ENCODE data around the gene KRTAP9-9. TPM values are rescaled to one million over a fixed set of nuclear protein-coding genes. Genes with fewer than 3 reads are reported as not detected.

Gene KRTAP9-9
- total and polyA plus RNA-seq, 9 of the 15 experiments (the other 6 are each of a cell fraction or from before 2014, with no cell fraction given) = not detected

DNA sequence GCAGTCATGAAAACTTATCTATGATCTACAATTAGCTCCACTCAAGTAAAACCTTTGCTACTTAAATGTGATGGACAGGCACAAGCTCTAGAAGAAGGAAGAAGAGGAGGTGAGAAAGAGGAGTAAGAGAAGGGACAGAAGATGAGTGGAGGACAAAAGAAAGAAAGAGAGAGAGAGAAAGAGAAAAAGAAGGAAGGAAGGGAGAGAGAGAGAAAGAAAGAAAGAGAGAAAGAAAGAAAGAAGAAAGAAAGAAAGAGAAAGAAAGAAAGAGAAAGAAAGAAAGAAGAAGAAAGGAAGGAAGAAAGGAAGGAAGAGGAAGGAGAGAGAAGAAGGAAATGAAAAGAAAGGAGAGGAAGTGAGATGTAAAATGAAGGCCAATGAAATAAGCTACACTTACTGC lies 25.1 kb upstream of the KRTAP9-9 start:
- no peaks in the 10 kb centered on the region for H3K4me1 ChIP-seq (replicated peaks in 1 of 2; ENCODE audit: control insufficient read depth in 2 of 2, insufficient read depth in 2 of 2, low read length in 2 of 2)
- H3K9me3 ChIP-seq (replicated peaks; ENCODE audit: control insufficient read depth, insufficient read depth, low read depth, low read length) = no peaks in the 10 kb centered on the region
- no peak for TF ChIP-seq TFAM (CRISPR knock-in tag; conservative IDR thresholded peaks at IDR 0.05)
- TF ChIP-seq, protein P1, sequence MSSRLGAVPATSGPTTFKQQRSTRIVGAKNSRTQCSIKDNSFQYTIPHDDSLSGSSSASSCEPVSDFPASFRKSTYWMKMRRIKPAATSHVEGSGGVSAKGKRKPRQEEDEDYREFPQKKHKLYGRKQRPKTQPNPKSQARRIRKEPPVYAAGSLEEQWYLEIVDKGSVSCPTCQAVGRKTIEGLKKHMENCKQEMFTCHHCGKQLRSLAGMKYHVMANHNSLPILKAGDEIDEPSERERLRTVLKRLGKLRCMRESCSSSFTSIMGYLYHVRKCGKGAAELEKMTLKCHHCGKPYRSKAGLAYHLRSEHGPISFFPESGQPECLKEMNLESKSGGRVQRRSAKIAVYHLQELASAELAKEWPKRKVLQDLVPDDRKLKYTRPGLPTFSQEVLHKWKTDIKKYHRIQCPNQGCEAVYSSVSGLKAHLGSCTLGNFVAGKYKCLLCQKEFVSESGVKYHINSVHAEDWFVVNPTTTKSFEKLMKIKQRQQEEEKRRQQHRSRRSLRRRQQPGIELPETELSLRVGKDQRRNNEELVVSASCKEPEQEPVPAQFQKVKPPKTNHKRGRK (tag; IDR thresholded peaks at IDR 0.05) = peak; percentile 69
- TF ChIP-seq ZNF785 (CRISPR knock-in tag; IDR thresholded peaks at IDR 0.05) = no peak
- no peak for TF ChIP-seq ATF1 (CRISPR knock-in tag; IDR thresholded peaks at IDR 0.05)
- TF ChIP-seq ATF1 (tag; IDR thresholded peaks at IDR 0.05) = no peak
- no peak for TF ChIP-seq CXXC5 (CRISPR knock-in tag; IDR thresholded peaks at IDR 0.05)
- DNase-seq (ENCODE audit: extremely low read depth in 1 of 4, low spot score in 3 of 4) (no peak), ATAC-seq (no peak), FAIRE-seq (no peak)
- BruUV-seq (replicated peaks) = no TSS peak
- no peak overlapping the region for H2AFZ ChIP-seq (ENCODE audit: low read depth, low read length)
- CTCF ChIA-PET (ENCODE audit: low intra/inter-chr PET ratio) = no interaction called here
- H3K4me3 ChIP-seq = no peak overlapping the region
- H3K9me1 ChIP-seq (ENCODE audit: control insufficient read depth, insufficient read depth, low read length) = no peaks in the 10 kb centered on the region
- no peak overlapping the region for H3K27ac ChIP-seq (ENCODE audit: extremely low read depth, low read depth, low read length)
- intact Hi-C loops (cut with micrococcal nuclease) = no loop called here
- POLR2A ChIA-PET = interaction anchor here (0.7 kb wide), 1 partner anchor 84 kb away, joined by 3 read pairs; no protein-coding TSS in a partner anchor
- H3K79me2 ChIP-seq (ENCODE audit: control insufficient read depth, insufficient read depth, low read length) = no peaks in the 10 kb centered on the region
- H3K4me2 ChIP-seq (ENCODE audit: insufficient read depth, low read length) = no peak overlapping the region
- in situ Hi-C loops (cut with MboI) = no loop called here
- H4K20me1 ChIP-seq (replicated peaks; ENCODE audit: control insufficient read depth, insufficient read depth, low read length) = no peaks in the 10 kb centered on the region
- no peaks in the 10 kb centered on the region for H3K27me3 ChIP-seq (ENCODE audit: control insufficient read depth in 2 of 2, insufficient read depth in 2 of 2, low read length in 2 of 2)
- H3K36me3 ChIP-seq (ENCODE audit: control insufficient read depth, insufficient read depth, low read length) = no peaks in the 10 kb centered on the region
- H3K9ac ChIP-seq (ENCODE audit: insufficient read depth in 1 of 2, low read depth in 2 of 2, low read length in 2 of 2) = no peak overlapping the region

DNA sequence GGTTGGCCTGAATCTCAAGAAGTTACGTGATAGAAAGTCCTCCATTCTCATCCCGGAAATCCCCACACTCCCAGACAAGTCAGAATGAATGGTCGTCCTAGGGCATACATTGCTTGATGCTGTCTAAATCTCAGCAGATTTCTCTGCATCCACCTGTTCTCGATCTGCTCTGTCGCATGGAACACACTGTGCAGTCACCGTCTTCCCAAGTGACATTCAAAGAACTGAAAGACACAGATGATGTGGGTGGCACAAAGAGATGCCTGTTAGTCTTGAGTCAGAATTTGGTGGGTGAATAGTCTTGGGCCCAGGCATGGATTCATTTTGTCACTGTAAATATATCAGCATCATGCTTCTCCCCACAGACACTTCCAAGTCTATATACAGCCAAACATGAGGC lies 23.5 kb upstream of the KRTAP9-9 start:
- no peaks in the 10 kb centered on the region for H4K20me1 ChIP-seq (replicated peaks; ENCODE audit: control insufficient read depth, insufficient read depth, low read length)
- no peaks in the 10 kb centered on the region for H3K9me1 ChIP-seq (ENCODE audit: control insufficient read depth, insufficient read depth, low read length)
- no peak overlapping the region for H2AFZ ChIP-seq (ENCODE audit: low read depth, low read length)
- POLR2A ChIA-PET = no interaction called here
- intact Hi-C loops (cut with micrococcal nuclease) = no loop called here
- no peaks in the 10 kb centered on the region for H3K36me3 ChIP-seq (ENCODE audit: control insufficient read depth, insufficient read depth, low read length)
- CTCF ChIA-PET (ENCODE audit: low intra/inter-chr PET ratio) = no interaction called here
- FAIRE-seq (no peak), DNase-seq (ENCODE audit: extremely low read depth in 1 of 4, low spot score in 3 of 4) (no peak), ATAC-seq (no peak)
- H3K9ac ChIP-seq (ENCODE audit: insufficient read depth in 1 of 2, low read depth in 2 of 2, low read length in 2 of 2) = no peak overlapping the region
- no TSS peak for BruUV-seq (replicated peaks)
- no peaks in the 10 kb centered on the region for H3K79me2 ChIP-seq (ENCODE audit: control insufficient read depth, insufficient read depth, low read length)
- no peaks in the 10 kb centered on the region for H3K27me3 ChIP-seq (ENCODE audit: control insufficient read depth in 2 of 2, insufficient read depth in 2 of 2, low read length in 2 of 2)
- no peaks in the 10 kb centered on the region for H3K4me1 ChIP-seq (replicated peaks in 1 of 2; ENCODE audit: control insufficient read depth in 2 of 2, insufficient read depth in 2 of 2, low read length in 2 of 2)
- in situ Hi-C loops (cut with MboI) = no loop called here
- no peak overlapping the region for H3K27ac ChIP-seq (ENCODE audit: extremely low read depth, low read depth, low read length)
- 0% methylated on average over 6 of the region's 6 CpGs for WGBS (ENCODE audit: insufficient coverage, low coverage, missing lambda C conversion rate)
- H3K4me3 ChIP-seq = no peak overlapping the region
- no peaks in the 10 kb centered on the region for H3K9me3 ChIP-seq (replicated peaks; ENCODE audit: control insufficient read depth, insufficient read depth, low read depth, low read length)
- H3K4me2 ChIP-seq (ENCODE audit: insufficient read depth, low read length) = no peak overlapping the region
- TF ChIP-seq ZNF224 (CRISPR knock-in tag; IDR thresholded peaks at IDR 0.05) (no peak), PML (IDR thresholded peaks at IDR 0.05; ENCODE audit: low read length) (no peak), GTF2F1 (IDR thresholded peaks at IDR 0.05; ENCODE audit: low read depth, low read length) (no peak), FOXA3 (CRISPR knock-in tag; conservative IDR thresholded peaks at IDR 0.05 in 1 of 2, IDR thresholded peaks at IDR 0.05 in 1 of 2) (no peak), ZNF780A (CRISPR knock-in tag; IDR thresholded peaks at IDR 0.05) (no peak), CBX1 (IDR thresholded peaks at IDR 0.05; ENCODE audit: low read depth) (no peak), ZNF589 (CRISPR knock-in tag; IDR thresholded peaks at IDR 0.05; ENCODE audit: low read depth) (no peak), CHCHD3 (CRISPR knock-in tag; IDR thresholded peaks at IDR 0.05) (no peak), MAZ (CRISPR knock-in tag; conservative IDR thresholded peaks at IDR 0.05 in 1 of 2, IDR thresholded peaks at IDR 0.05 in 1 of 2) (no peak), NFIX (CRISPR knock-in tag; IDR thresholded peaks at IDR 0.05; ENCODE audit: low read depth) (no peak)
- TF ChIP-seq, protein P2, sequence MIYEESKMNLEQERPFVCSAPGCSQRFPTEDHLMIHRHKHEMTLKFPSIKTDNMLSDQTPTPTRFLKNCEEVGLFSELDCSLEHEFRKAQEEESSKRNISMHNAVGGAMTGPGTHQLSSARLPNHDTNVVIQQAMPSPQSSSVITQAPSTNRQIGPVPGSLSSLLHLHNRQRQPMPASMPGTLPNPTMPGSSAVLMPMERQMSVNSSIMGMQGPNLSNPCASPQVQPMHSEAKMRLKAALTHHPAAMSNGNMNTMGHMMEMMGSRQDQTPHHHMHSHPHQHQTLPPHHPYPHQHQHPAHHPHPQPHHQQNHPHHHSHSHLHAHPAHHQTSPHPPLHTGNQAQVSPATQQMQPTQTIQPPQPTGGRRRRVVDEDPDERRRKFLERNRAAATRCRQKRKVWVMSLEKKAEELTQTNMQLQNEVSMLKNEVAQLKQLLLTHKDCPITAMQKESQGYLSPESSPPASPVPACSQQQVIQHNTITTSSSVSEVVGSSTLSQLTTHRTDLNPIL (CRISPR knock-in tag; IDR thresholded peaks at IDR 0.05) = no peak
